HepG2 (cell line): Measurements from ENCODE around the gene HBM. TPM values are rescaled to one million over a fixed set of nuclear protein-coding genes. Genes with fewer than 3 reads are reported as not detected.
A peak's percentile ranks its signal among the peaks of the same experiment; 100 is the strongest.

Experiments
- GRHL1 ChIP-seq: sonication (generic); formaldehyde crosslinking; conservative IDR thresholded peaks from 2 replicates; pipeline ENCODE4 v1.8.0; 2022; ENCODE audit warnings: missing genetic modification reagents
- KDM1A ChIP-seq: IDR thresholded peaks from 2 replicates; pipeline ENCODE4 v1.6.1; 2016; ENCODE audit warnings: missing compliant biosample characterization
- MBD4 ChIP-seq: IDR thresholded peaks from 2 replicates; pipeline ENCODE4 v1.6.1; 2012; ENCODE audit warnings: low read length, inconsistent platforms, borderline replicate concordance
- MTF2 ChIP-seq: sonication (generic); formaldehyde crosslinking; IDR thresholded peaks from 2 replicates; pipeline ENCODE4 v1.5.0; 2020; ENCODE audit warnings: missing genetic modification reagents, borderline replicate concordance
- PAX8 ChIP-seq: sonication (generic); formaldehyde crosslinking; IDR thresholded peaks from 2 replicates; pipeline ENCODE4 v1.8.0; 2022; ENCODE audit warnings: mild to moderate bottlenecking, missing genetic modification reagents, borderline replicate concordance
- PBX2 ChIP-seq: IDR thresholded peaks from 2 replicates; pipeline ENCODE4 v1.6.1; 2016; ENCODE audit warnings: control low read depth
- SAFB2 ChIP-seq: sonication (generic); formaldehyde crosslinking; IDR thresholded peaks from 2 replicates; pipeline ENCODE4 v1.5.1; 2020; ENCODE audit warnings: missing genetic modification reagents, low read depth, mild to moderate bottlenecking, borderline replicate concordance
- SNAPC5 ChIP-seq: sonication (generic); formaldehyde crosslinking; IDR thresholded peaks from 2 replicates; pipeline ENCODE4 v1.8.1; 2023; ENCODE audit warnings: mild to moderate bottlenecking, missing genetic modification reagents, borderline replicate concordance
- SRSF1 ChIP-seq: fragments of 200-400 bp; formaldehyde crosslinking; optimal IDR thresholded peaks from 2 replicates; pipeline ENCODE3; 2017; ENCODE audit warnings: mild to moderate bottlenecking, low read depth, low read length, moderate library complexity
- TCF7 ChIP-seq: sonication (generic); IDR thresholded peaks from 2 replicates; pipeline ENCODE4 v1.6.1; 2016; ENCODE audit warnings: antibody characterized with exemption, low read depth
- THAP8 ChIP-seq: sonication (generic); formaldehyde crosslinking; IDR thresholded peaks from 2 replicates; pipeline ENCODE4 v1.5.1; 2020; ENCODE audit warnings: missing genetic modification reagents, mild to moderate bottlenecking, borderline replicate concordance
- ZNF230 ChIP-seq: sonication (generic); formaldehyde crosslinking; IDR thresholded peaks from 2 replicates; pipeline ENCODE4 v1.4.0; 2020; ENCODE audit warnings: mild to moderate bottlenecking, missing genetic modification reagents
- ZNF337 ChIP-seq: sonication (generic); formaldehyde crosslinking; IDR thresholded peaks from 2 replicates; pipeline ENCODE4 v1.5.1; 2020; ENCODE audit warnings: missing genetic modification reagents, low read depth, mild to moderate bottlenecking, borderline replicate concordance
- ZNF354B ChIP-seq: sonication (generic); formaldehyde crosslinking; IDR thresholded peaks from 2 replicates; pipeline ENCODE4 v1.8.0; 2022; ENCODE audit warnings: mild to moderate bottlenecking, missing genetic modification reagents
- ZNF451 ChIP-seq: sonication (generic); formaldehyde crosslinking; IDR thresholded peaks from 2 replicates; pipeline ENCODE4 v1.5.0; 2020; ENCODE audit warnings: mild to moderate bottlenecking, missing genetic modification reagents
- ZNF615 ChIP-seq: sonication (generic); formaldehyde crosslinking; IDR thresholded peaks from 2 replicates; pipeline ENCODE4 v1.5.0; 2020; ENCODE audit warnings: mild to moderate bottlenecking, missing genetic modification reagents, borderline replicate concordance
- ZNF788 ChIP-seq: sonication (generic); formaldehyde crosslinking; IDR thresholded peaks from 2 replicates; pipeline ENCODE4 v1.5.0; 2020; ENCODE audit warnings: mild to moderate bottlenecking, missing genetic modification reagents, borderline replicate concordance
- ZSCAN9 ChIP-seq: IDR thresholded peaks from 2 replicates; pipeline ENCODE4 v1.6.1; 2016; ENCODE audit warnings: borderline replicate concordance
- polyA plus RNA-seq, 8 experiments: library from polyadenylated mRNA; depleted of rRNA in 3 of 8; stranded (reverse) in 7 of 8; unstranded in 1 of 8; fragments of >200 nt; fragmentation: Illumina TruSeq in 4 of 8; extraction: Trizol in 4 of 8; gene quantifications; 2 replicates each; pipeline versions ENCODE4 v1.2.1 to v1.2.3, GENCODE V29; 2011 to 2016; ENCODE audit warnings: low read depth in 4 of 8, missing spikeins in 1 of 8, mixed read lengths in 1 of 8; ENCODE audit not compliant: insufficient read depth in 1 of 8
- total RNA-seq, 5 experiments: library from RNA; depleted of rRNA; stranded (reverse); fragments of >200 nt; fragmentation: Illumina TruSeq; extraction: Trizol; gene quantifications; 2 replicates each; pipeline ENCODE4 v1.2.3, GENCODE V29; 2016; ENCODE audit warnings: low read depth in 1 of 5
- TF ChIP-seq, protein P1 (sequence below): sonication (generic); formaldehyde crosslinking; IDR thresholded peaks from 2 replicates; pipeline ENCODE4 v1.5.0; 2020; ENCODE audit warnings: missing genetic modification reagents, mild to moderate bottlenecking, borderline replicate concordance
- TF ChIP-seq, protein P2 (sequence below): sonication (generic); formaldehyde crosslinking; IDR thresholded peaks from 2 replicates; pipeline ENCODE4 v1.5.1; 2020; ENCODE audit warnings: missing genetic modification reagents, mild to moderate bottlenecking, borderline replicate concordance
- TF ChIP-seq, protein P3 (sequence below): sonication (generic); formaldehyde crosslinking; IDR thresholded peaks from 2 replicates; pipeline ENCODE4 v1.4.0; 2020; ENCODE audit warnings: missing genetic modification reagents

Gene HBM
- total and polyA plus RNA-seq, 2 of the 13 experiments (the other 11 are each of a cell fraction or from before 2014, with no cell fraction given): not detected

DNA sequence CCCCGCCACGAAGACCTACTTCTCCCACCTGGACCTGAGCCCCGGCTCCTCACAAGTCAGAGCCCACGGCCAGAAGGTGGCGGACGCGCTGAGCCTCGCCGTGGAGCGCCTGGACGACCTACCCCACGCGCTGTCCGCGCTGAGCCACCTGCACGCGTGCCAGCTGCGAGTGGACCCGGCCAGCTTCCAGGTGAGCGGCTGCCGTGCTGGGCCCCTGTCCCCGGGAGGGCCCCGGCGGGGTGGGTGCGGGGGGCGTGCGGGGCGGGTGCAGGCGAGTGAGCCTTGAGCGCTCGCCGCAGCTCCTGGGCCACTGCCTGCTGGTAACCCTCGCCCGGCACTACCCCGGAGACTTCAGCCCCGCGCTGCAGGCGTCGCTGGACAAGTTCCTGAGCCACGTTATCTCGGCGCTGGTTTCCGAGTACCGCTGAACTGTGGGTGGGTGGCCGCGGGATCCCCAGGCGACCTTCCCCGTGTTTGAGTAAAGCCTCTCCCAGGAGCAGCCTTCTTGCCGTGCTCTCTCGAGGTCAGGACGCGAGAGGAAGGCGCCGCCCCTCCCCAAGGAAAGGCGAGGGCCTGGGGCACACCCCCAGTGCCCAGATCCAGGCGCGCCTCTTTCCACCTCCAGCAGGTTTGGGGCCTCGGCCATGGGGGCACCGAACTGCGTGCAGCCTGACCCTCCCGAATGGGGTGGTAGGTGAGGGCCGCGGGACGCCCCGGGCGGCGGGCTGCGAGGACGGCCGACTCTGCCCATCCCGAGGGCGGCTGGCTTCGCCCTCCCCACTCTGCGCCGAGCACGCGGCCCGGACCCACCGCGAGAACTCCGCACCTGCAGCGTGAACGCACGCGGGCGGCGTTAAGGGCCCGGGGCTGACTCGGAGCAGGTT is 15.1 kb downstream of the HBM start (continued):
- TF ChIP-seq ZNF337 (CRISPR knock-in tag): peak; percentile 98; the same call in 1 of the 2 replicates
- peak; percentile 88 for TF ChIP-seq ZNF615 (CRISPR knock-in tag)
- TF ChIP-seq, protein P1, sequence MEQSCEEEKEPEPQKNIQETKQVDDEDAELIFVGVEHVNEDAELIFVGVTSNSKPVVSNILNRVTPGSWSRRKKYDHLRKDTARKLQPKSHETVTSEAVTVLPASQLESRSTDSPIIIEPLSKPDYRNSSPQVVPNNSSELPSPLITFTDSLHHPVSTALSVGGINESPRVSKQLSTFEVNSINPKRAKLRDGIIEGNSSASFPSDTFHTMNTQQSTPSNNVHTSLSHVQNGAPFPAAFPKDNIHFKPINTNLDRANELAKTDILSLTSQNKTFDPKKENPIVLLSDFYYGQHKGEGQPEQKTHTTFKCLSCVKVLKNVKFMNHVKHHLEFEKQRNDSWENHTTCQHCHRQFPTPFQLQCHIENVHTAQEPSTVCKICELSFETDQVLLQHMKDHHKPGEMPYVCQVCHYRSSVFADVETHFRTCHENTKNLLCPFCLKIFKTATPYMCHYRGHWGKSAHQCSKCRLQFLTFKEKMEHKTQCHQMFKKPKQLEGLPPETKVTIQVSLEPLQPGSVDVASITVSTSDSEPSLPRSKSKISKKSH: peak; percentile 99
- peak; percentile 97 for TF ChIP-seq SAFB2 (CRISPR knock-in tag)
- peak; percentile 88; the same call in 1 of the 2 replicates for TF ChIP-seq ZNF354B (CRISPR knock-in tag)
- TF ChIP-seq KDM1A: no peak
- TF ChIP-seq, protein P2, sequence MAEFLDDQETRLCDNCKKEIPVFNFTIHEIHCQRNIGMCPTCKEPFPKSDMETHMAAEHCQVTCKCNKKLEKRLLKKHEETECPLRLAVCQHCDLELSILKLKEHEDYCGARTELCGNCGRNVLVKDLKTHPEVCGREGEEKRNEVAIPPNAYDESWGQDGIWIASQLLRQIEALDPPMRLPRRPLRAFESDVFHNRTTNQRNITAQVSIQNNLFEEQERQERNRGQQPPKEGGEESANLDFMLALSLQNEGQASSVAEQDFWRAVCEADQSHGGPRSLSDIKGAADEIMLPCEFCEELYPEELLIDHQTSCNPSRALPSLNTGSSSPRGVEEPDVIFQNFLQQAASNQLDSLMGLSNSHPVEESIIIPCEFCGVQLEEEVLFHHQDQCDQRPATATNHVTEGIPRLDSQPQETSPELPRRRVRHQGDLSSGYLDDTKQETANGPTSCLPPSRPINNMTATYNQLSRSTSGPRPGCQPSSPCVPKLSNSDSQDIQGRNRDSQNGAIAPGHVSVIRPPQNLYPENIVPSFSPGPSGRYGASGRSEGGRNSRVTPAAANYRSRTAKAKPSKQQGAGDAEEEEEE (CRISPR knock-in tag): no peak
- peak; percentile 43; the same call in 1 of the 2 replicates for TF ChIP-seq GRHL1 (CRISPR knock-in tag)
- peak; percentile 87; the same call in 1 of the 2 replicates for TF ChIP-seq ZSCAN9
- TF ChIP-seq ZNF788 (CRISPR knock-in tag): peak; percentile 98
- no peak for TF ChIP-seq PBX2
- TF ChIP-seq THAP8 (CRISPR knock-in tag): peak; percentile 96; the same call in 1 of the 2 replicates
- TF ChIP-seq TCF7: no peak
- TF ChIP-seq MTF2 (CRISPR knock-in tag): peak; percentile 99
- TF ChIP-seq, protein P3, sequence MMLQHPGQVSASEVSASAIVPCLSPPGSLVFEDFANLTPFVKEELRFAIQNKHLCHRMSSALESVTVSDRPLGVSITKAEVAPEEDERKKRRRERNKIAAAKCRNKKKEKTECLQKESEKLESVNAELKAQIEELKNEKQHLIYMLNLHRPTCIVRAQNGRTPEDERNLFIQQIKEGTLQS (CRISPR knock-in tag): peak; percentile 69; the same call in 1 of the 2 replicates
- TF ChIP-seq ZNF230: peak; percentile 100
- peak; percentile 95 for TF ChIP-seq SNAPC5 (CRISPR knock-in tag)
- TF ChIP-seq SRSF1: peak; percentile 57
- TF ChIP-seq PAX8 (CRISPR knock-in tag): peak; percentile 94; the same call in 1 of the 2 replicates
- TF ChIP-seq ZNF451 (CRISPR knock-in tag): peak; percentile 98
- no peak for TF ChIP-seq MBD4
